Activated naive CD4-positive, alpha-beta T cell treated with anti-CD3 and anti-CD28 coated beads, Interleukin-2, amount 50 U/mL, for 16 hours (primary cell): Measurements from ENCODE around the gene OGFOD2.
"Not testable (repeated sequence)": the region's sequence is repeated elsewhere in the genome, so short reads cannot be mapped to it uniquely, and the experiment has no call there.

Experiments
- DNase-seq: peaks from one replicate; pipeline ENCODE4 v3.0.0-alpha.2; 2020

OGFOD2 gene

GRCh38 chr12:122974892-122975789 lies at the start of gene OGFOD2:
OGFOD2 (plus strand) TSS chr12:122975244; CDS start chr12:122975252, 8 bp downstream.
- peak; percentile 95 for DNase-seq

- no peak for DNase-seq
Observed at GRCh38 chr12:122927756-122928403, 47.2 kb upstream of the OGFOD2 start.

- no peak for DNase-seq
Observed at GRCh38 chr12:122928404-122929147, 46.5 kb upstream of the OGFOD2 start.

GRCh38 chr12:122929148-122929538 lies 45.9 kb upstream of the OGFOD2 start:
- no peak for DNase-seq

- no peak for DNase-seq
Observed at GRCh38 chr12:122929812-122930211, 45.2 kb upstream of the OGFOD2 start.

- no peak for DNase-seq
Observed at GRCh38 chr12:122932207-122932606, 42.8 kb upstream of the OGFOD2 start.

- no peak for DNase-seq
Observed at GRCh38 chr12:122934722-122935121, 40.3 kb upstream of the OGFOD2 start.

- DNase-seq, result no peak
Observed at GRCh38 chr12:122935318-122935717, 39.7 kb upstream of the OGFOD2 start.

GRCh38 chr12:122937622-122938091 lies 37.4 kb upstream of the OGFOD2 start:
- DNase-seq, result no peak

- DNase-seq, result no peak
Observed at GRCh38 chr12:122939125-122939524, 35.9 kb upstream of the OGFOD2 start.

GRCh38 chr12:122941351-122941750 lies 33.7 kb upstream of the OGFOD2 start:
- DNase-seq, result not testable (repeated sequence)

- DNase-seq, result no peak
Observed at GRCh38 chr12:122942637-122943036, 32.4 kb upstream of the OGFOD2 start.

GRCh38 chr12:122943196-122943595 lies 31.8 kb upstream of the OGFOD2 start:
- no peak for DNase-seq

GRCh38 chr12:122944605-122945592 lies 30.1 kb upstream of the OGFOD2 start:
- no peak for DNase-seq

GRCh38 chr12:122946690-122947341 lies 28.2 kb upstream of the OGFOD2 start:
- DNase-seq, result peak; percentile 77

- DNase-seq, result no peak
Observed at GRCh38 chr12:122947352-122947792, 27.7 kb upstream of the OGFOD2 start.

- no peak for DNase-seq
Observed at GRCh38 chr12:122948605-122949004, 26.4 kb upstream of the OGFOD2 start.

GRCh38 chr12:122949405-122949804 lies 25.6 kb upstream of the OGFOD2 start:
- no peak for DNase-seq

- no peak for DNase-seq
Observed at GRCh38 chr12:122949816-122950675, 25.0 kb upstream of the OGFOD2 start.

- no peak for DNase-seq
Observed at GRCh38 chr12:122951406-122951805, 23.6 kb upstream of the OGFOD2 start.
